Liver (tissue), 9 donors: Measurements from ENCODE around the gene ITGA8. TPM values are rescaled to one million over a fixed set of nuclear protein-coding genes. Genes with fewer than 3 reads are reported as not detected.

Experiments used
- DNase-seq: peaks from one replicate; pipeline ENCODE4 v3.0.0-alpha.2; 2017; ENCODE audit warnings: low spot score
- H3K27ac ChIP-seq, 2 donors: one replicate each; pipeline ENCODE4 v1.7.0; 2013; ENCODE audit warnings: inconsistent platforms in 2 of 2, low read length in 2 of 2, control low read depth in 1 of 2, low read depth in 1 of 2, mild to moderate bottlenecking in 1 of 2
- H3K27me3 ChIP-seq, 4 donors: one replicate each; pipeline versions ENCODE4 v1.6.1 to v1.7.0; 2013; ENCODE audit warnings: low read length in 3 of 4, inconsistent platforms in 1 of 4, mild to moderate bottlenecking in 1 of 4, moderate library complexity in 1 of 4; ENCODE audit not compliant: control insufficient read depth in 4 of 4, insufficient read depth in 4 of 4
- H3K36me3 ChIP-seq, 4 donors: one replicate each; pipeline versions ENCODE4 v1.6.1 to v1.7.0; 2013; ENCODE audit warnings: low read length in 3 of 4, mild to moderate bottlenecking in 3 of 4, low read depth in 1 of 4, moderate library complexity in 1 of 4; ENCODE audit not compliant: control insufficient read depth in 4 of 4, insufficient read depth in 3 of 4
- H3K4me1 ChIP-seq, 4 donors: one replicate each; pipeline versions ENCODE4 v1.6.1 to v1.7.0; 2013; ENCODE audit warnings: low read length in 3 of 4, mild to moderate bottlenecking in 3 of 4, moderate library complexity in 1 of 4; ENCODE audit not compliant: control insufficient read depth in 4 of 4, insufficient read depth in 4 of 4
- H3K4me3 ChIP-seq, 3 donors: one replicate each; pipeline versions ENCODE4 v1.6.1 to v1.7.0; 2013; ENCODE audit warnings: low read length in 3 of 3, control low read depth in 1 of 3, low read depth in 1 of 3, mild to moderate bottlenecking in 1 of 3
- H3K9ac ChIP-seq, 2 donors: one replicate each; pipeline ENCODE4 v1.7.0; 2013; ENCODE audit warnings: low read length in 2 of 2, mild to moderate bottlenecking in 2 of 2, moderate library complexity in 2 of 2, control low read depth in 1 of 2, low read depth in 1 of 2
- H3K9me3 ChIP-seq, 4 donors: one replicate each; pipeline versions ENCODE4 v1.6.1 to v1.7.0; 2013; ENCODE audit warnings: low read length in 3 of 4; ENCODE audit not compliant: control insufficient read depth in 4 of 4
- CTCF ChIP-seq: fragments of 150-350 bp; IDR thresholded peaks from 2 replicates; pipeline ENCODE4 v1.5.1; 2017; ENCODE audit warnings: improper control_type of control experiment, low read depth, low read length; ENCODE audit not compliant: missing input control
- EGR1 ChIP-seq, 2 donors: IDR thresholded peaks; 2 replicates each; pipeline ENCODE4 v1.6.1; 2016 to 2018; ENCODE audit warnings: antibody characterized with exemption in 2 of 2, low read depth in 2 of 2
- FOXA1 ChIP-seq: IDR thresholded peaks from 2 replicates; pipeline ENCODE4 v1.6.1; 2016; ENCODE audit warnings: antibody characterized with exemption
- FOXA2 ChIP-seq: IDR thresholded peaks from 2 replicates; pipeline ENCODE4 v1.6.1; 2016; ENCODE audit warnings: antibody characterized with exemption
- GABPA ChIP-seq, 2 donors: IDR thresholded peaks in 1 of 2; conservative IDR thresholded peaks in 1 of 2; 2 replicates each; pipeline ENCODE4 v1.6.1; 2016; ENCODE audit warnings: antibody characterized with exemption in 2 of 2, mild to moderate bottlenecking in 1 of 2, moderate library complexity in 1 of 2
- JUND ChIP-seq, 2 donors: IDR thresholded peaks; 2 replicates each; pipeline ENCODE4 v1.6.1; 2016; ENCODE audit warnings: antibody characterized with exemption in 2 of 2
- MAX ChIP-seq: IDR thresholded peaks from 2 replicates; pipeline ENCODE4 v1.6.1; 2016; ENCODE audit warnings: antibody characterized with exemption
- NR2F2 ChIP-seq: IDR thresholded peaks from 2 replicates; pipeline ENCODE4 v1.6.1; 2016; ENCODE audit warnings: antibody characterized with exemption
- RAD21 ChIP-seq, 2 donors: IDR thresholded peaks; 2 replicates each; pipeline ENCODE4 v1.6.1; 2016; ENCODE audit warnings: antibody characterized with exemption in 2 of 2, mild to moderate bottlenecking in 2 of 2
- REST ChIP-seq: IDR thresholded peaks from 2 replicates; pipeline ENCODE4 v1.6.1; 2016; ENCODE audit warnings: antibody characterized with exemption, mild to moderate bottlenecking
- RXRA ChIP-seq, 2 donors: IDR thresholded peaks; 2 replicates each; pipeline ENCODE4 v1.6.1; 2017 to 2018; ENCODE audit warnings: antibody characterized with exemption in 2 of 2, mild to moderate bottlenecking in 1 of 2
- SP1 ChIP-seq: IDR thresholded peaks from 2 replicates; pipeline ENCODE4 v1.6.1; 2018; ENCODE audit warnings: antibody characterized with exemption, mild to moderate bottlenecking
- YY1 ChIP-seq: IDR thresholded peaks from 2 replicates; pipeline ENCODE4 v1.6.1; 2016; ENCODE audit warnings: antibody characterized with exemption, mild to moderate bottlenecking
- ZBTB33 ChIP-seq: IDR thresholded peaks from 2 replicates; pipeline ENCODE4 v1.6.1; 2016; ENCODE audit warnings: antibody characterized with exemption
- WGBS: extraction: QIAGEN DNeasy Blood & Tissue Kit; methylation state at CpG from one replicate; pipeline ENCODE4 v1.1.7; 2013; 5-methylcytosine and 5-hydroxymethylcytosine counted together
- polyA plus RNA-seq, 2 donors: library from polyadenylated mRNA; stranded (reverse) in 1 of 2; unstranded in 1 of 2; fragments of 200-250 nt in 1 of 2; fragments of >200 nt in 1 of 2; fragmentation: Nextera tagmentation in 1 of 2; extraction: Ambion mirVana in 1 of 2; gene quantifications; one replicate each; pipeline versions ENCODE4 v1.2.1 to v1.2.3, GENCODE V29; 2013 to 2015
- total RNA-seq, 2 donors: library from RNA; depleted of rRNA; stranded (reverse); fragments of >200 nt; gene quantifications; one replicate each; pipeline ENCODE4 v1.2.3, GENCODE V29; 2014
- donor health status: healthy.
- donor health status: healthy.
- donor health status: healthy.
- donor health status: healthy.
- donor health status: healthy.

Gene ITGA8
- total and polyA plus RNA-seq, 4 donors: 0.06 to 1.0 (median 0.60) TPM

- WGBS: 36% methylated on average over 2 of the region's 2 CpGs
- H3K27ac ChIP-seq: no peak overlapping the region
- H3K9me3 ChIP-seq: no peaks in the 10 kb centered on the region
- no peaks in the 10 kb centered on the region for H3K36me3 ChIP-seq
- H3K27me3 ChIP-seq: peaks cover 0 to 2% (median 0%) of the 10 kb centered on the region in 4 donors
- no peak overlapping the region for H3K4me3 ChIP-seq
- no peak overlapping the region for H3K9ac ChIP-seq
- no peak for DNase-seq
- H3K4me1 ChIP-seq: no peaks in the 10 kb centered on the region
- TF ChIP-seq YY1 (no peak), NR2F2 (peak; percentile 31), JUND (IDR thresholded peaks at IDR 0.05) (no peak), MAX (peak; percentile 14), CTCF (no peak), FOXA1 (no peak)
Observed at GRCh38 chr10:15642095-15642494, 77.6 kb downstream of the ITGA8 start.

GRCh38 chr10:15640536-15641085 lies 79.1 kb downstream of the ITGA8 start:
- Histone ChIP-seq H3K4me3 (no peak overlapping the region), H3K9ac (no peak overlapping the region), H3K4me1 (no peaks in the 10 kb centered on the region), H3K27ac (no peak overlapping the region), H3K9me3 (no peaks in the 10 kb centered on the region), H3K27me3 (peaks cover 0 to 2% (median 0%) of the 10 kb centered on the region in 4 donors), H3K36me3 (no peaks in the 10 kb centered on the region)
- TF ChIP-seq REST: no peak
- no peak for TF ChIP-seq CTCF
- no peak for TF ChIP-seq EGR1 (IDR thresholded peaks at IDR 0.05; ENCODE audit: low read depth in 2 of 2)
- TF ChIP-seq YY1: no peak
- TF ChIP-seq ZBTB33: no peak
- TF ChIP-seq GABPA (IDR thresholded peaks at IDR 0.05 in 1 of 2, conservative IDR thresholded peaks at IDR 0.05 in 1 of 2): no peak
- no peak for TF ChIP-seq RXRA (IDR thresholded peaks at IDR 0.05)
- TF ChIP-seq FOXA2: no peak
- TF ChIP-seq RAD21 (IDR thresholded peaks at IDR 0.05): no peak
- TF ChIP-seq JUND (IDR thresholded peaks at IDR 0.05): no peak
- TF ChIP-seq SP1: no peak
- 58% methylated on average over 5 of the region's 5 CpGs for WGBS
- no peak for DNase-seq
